AG08396 (cell line): Measurements from ENCODE around the gene MINPP1.
"Not testable (repeated sequence)": the region's sequence is repeated elsewhere in the genome, so short reads cannot be mapped to it uniquely, and the experiment has no call there.

Source experiments
- DNase-seq: peaks from one replicate; pipeline ENCODE4 v3.0.0; 2012; ENCODE audit warnings: low spot score, mixed read lengths

The MINPP1 gene

DNA sequence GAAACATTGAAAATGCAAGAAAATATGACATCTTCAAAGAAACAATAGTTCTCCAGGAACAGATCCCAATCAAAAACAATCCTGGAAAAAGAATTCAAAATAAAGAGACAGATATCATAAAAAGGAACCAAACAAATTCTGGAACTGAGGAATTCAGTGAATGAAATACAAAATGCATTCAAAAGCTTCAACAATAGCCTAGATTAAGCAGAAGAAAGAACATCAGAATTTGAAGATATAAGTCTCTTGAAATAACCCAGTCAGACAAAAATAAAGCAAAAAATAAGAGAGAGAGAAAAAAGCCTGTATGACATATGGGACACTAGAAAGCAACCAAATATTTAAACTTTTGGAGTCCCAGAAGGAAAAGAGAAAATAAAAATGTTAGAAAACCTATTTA lies 60.3 kb downstream of the MINPP1 start:
- no peak for DNase-seq

DNA sequence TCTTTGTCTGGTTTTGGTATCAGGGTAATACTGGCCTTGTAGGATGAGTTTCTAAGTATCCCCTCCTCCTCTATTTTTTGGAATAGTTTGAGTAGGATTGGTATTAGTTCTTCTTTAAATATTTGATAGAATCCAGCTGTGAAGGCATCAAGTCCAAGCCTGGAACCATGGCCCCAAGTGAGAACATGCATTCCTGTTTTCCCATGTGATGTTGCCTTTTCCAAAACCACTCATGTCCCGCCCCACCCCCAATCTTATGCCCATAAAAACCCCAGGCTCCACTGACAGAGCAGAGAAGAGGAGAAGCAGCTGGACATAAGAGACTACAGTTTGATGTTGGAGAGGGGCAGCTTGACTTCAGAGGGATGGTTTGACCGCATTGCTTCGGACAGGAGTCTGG lies 71.2 kb downstream of the MINPP1 start:
- no peak for DNase-seq

- DNase-seq = no peak
Measured at GRCh38 chr10:87578160-87578841, 73.6 kb downstream of the MINPP1 start.

GRCh38 chr10:87578842-87579401 lies 74.2 kb downstream of the MINPP1 start:
- no peak for DNase-seq

- no peak for DNase-seq
Measured at GRCh38 chr10:87579563-87579962, 74.9 kb downstream of the MINPP1 start.

DNA sequence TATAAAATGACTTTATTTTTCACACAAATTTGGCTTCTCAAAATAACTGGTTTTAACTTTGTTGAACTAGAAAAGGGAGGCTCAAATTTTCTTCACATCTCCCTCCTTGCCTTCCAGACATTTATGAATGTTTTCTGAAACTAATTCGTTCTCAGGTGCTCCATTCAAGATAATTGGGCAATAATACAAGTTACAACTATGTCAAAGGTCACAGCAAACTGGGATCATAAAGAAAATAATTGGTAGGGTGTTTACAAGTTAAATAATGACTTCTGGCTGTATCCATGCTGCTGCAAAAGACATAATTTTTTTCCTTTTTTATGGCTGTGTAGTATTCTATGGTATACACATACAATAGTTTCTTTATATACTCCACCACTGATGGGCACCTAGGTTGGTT lies 75.3 kb downstream of the MINPP1 start:
- no peak for DNase-seq

DNA sequence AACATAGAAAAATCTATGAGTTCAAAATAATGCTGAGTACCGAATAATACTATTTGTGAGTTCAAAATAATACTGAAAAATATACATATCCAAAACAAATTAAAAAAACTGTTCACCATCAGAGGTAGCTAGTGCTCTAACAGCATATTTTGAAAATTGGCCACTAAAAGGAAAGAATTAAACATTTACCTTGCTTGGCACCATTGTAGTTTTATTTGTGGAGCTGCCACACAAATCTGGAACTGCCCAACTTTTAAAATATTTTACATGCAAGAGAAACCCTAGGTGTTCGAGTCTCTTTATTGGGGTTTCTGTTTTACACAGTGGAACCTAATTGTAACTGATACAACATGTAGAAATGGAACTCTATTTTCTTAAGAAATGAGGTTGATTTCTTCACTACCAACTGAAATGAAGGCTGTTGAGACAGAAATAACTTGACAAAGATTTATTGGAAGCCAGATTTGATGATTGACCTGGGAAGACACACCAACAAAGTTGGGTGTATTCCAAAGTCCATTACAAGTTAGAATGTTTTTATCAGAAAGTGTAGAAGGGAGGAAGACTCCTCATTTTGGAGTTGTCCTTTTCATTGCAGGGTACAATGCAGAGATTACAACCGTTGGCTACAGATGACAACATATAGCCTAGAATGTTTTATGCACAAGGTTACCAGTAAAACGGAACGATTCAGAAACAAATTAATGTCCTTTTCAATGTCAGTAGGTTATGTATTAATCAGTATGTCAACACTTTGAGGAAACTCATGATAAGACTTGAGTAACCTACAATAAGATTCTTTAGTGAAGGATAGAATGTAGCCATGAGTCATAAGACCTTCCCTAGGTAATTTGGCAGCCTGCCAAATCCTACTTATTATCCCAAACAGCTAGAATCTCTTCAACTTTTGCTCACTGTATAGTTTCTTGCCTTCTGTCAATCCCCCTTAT lies 81.1 kb downstream of the MINPP1 start:
- no peak for DNase-seq

- DNase-seq = no peak
Measured at GRCh38 chr10:87589645-87590051, 85.0 kb downstream of the MINPP1 start.

DNA sequence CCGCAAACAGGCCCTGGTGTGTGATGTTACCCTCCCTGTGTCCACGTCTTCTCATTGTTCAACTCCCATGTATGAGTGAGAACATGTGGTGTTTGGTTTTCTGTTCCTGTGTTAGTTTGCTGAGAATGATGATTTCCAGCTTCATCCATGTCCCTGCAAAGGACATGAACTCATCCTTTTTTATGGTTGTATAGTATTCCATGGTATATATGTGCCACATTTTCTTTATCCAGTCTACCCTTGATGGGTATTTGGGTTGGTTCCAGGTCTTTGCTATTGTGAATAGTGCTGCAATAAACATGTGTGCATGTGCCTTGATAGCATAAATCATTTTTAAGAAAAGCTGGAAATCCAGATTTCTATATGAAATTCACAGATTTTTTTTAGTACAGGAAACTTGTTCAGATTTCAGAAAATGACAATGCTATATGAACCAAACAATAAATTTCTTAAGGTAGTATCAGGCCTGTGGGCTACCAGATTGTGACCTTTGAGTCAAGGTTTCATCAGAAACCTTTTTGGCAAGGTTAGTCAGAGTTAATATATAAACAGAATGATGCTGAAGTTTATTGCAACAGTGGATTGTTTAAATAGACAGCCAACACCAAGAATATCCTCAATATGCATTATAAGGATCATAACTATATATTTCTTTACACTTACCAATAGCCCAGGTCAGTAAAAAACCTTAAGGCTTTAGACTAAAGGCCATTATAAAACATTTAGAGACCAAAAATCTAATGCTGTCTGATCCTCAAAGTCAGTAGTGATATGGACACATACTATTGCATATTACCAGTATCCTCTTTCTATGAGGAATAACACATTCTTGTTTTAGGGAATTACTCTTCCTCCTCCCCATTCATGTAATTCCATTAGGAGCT lies 86.3 kb downstream of the MINPP1 start:
- DNase-seq = no peak

DNA sequence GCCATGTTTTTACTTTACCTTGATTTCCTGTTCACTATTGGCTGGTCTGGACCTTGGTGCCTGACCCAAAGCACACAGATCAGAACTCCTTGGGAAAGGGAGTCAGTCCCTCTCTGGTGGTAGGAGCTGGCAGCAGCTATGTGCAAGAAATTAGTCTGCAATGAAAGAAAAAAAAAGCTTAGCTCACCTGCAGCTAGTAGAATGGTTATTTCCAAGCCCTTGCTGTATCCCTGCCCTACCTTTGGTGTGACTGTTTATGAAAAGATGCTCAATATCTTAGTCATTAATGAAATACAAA lies 86.8 kb downstream of the MINPP1 start:
- no peak for DNase-seq

GRCh38 chr10:87592920-87593319 lies 88.2 kb downstream of the MINPP1 start:
- DNase-seq = not testable (repeated sequence)

GRCh38 chr10:87593702-87594101 lies 89.0 kb downstream of the MINPP1 start:
- no peak for DNase-seq

DNA sequence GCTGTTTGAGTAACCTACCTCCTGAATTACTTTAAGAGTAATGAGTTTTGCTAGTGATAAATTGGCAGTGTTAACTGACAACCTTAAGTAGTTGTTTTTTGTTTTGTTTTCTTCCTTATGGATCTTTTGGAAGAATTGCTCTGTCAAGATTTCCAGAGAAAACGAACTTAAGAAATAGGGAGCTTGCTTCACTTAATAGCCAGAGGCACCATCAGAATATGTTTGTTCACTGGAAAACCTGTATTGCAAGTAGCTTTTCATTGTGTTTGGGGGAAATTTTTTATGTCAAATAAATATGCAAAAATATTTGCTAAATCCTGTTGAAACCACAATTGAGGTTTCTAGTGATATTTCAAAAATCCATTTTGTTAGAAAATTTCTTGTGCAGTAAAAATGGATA lies 89.5 kb downstream of the MINPP1 start:
- no peak for DNase-seq

GRCh38 chr10:87594864-87595263 lies 90.2 kb downstream of the MINPP1 start:
- no peak for DNase-seq

GRCh38 chr10:87596351-87596750 lies 91.7 kb downstream of the MINPP1 start:
- DNase-seq = no peak

- DNase-seq = no peak
Measured at GRCh38 chr10:87598700-87599099, 94.0 kb downstream of the MINPP1 start.

DNA sequence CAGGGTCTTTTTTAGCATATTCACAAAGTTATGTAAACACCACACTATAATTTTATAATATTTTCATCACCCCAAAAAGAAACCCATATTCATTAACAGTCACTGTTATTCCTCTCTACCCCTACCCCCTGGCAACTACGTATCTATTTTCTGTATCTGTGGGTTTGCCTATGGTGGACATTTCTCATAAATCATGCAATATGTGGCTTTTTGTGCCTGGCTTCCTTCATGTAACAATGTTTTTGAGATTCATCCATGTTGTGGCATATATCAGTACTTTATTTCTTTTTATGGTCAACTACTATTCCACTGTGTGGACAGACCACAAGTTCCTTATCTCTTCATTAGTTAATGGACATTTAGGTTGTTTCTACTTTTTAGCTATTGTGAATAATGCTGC lies 95.9 kb downstream of the MINPP1 start:
- no peak for DNase-seq
